AG08395 (cell line): ENCODE data around the gene CKS2.
"Not testable (repeated sequence)": the region's sequence is repeated elsewhere in the genome, so short reads cannot be mapped to it uniquely, and the experiment has no call there.

Experiments used
- DNase-seq: peaks from one replicate; pipeline ENCODE4 v3.0.0; 2012; ENCODE audit warnings: mixed read lengths, low spot score

The CKS2 gene

DNA sequence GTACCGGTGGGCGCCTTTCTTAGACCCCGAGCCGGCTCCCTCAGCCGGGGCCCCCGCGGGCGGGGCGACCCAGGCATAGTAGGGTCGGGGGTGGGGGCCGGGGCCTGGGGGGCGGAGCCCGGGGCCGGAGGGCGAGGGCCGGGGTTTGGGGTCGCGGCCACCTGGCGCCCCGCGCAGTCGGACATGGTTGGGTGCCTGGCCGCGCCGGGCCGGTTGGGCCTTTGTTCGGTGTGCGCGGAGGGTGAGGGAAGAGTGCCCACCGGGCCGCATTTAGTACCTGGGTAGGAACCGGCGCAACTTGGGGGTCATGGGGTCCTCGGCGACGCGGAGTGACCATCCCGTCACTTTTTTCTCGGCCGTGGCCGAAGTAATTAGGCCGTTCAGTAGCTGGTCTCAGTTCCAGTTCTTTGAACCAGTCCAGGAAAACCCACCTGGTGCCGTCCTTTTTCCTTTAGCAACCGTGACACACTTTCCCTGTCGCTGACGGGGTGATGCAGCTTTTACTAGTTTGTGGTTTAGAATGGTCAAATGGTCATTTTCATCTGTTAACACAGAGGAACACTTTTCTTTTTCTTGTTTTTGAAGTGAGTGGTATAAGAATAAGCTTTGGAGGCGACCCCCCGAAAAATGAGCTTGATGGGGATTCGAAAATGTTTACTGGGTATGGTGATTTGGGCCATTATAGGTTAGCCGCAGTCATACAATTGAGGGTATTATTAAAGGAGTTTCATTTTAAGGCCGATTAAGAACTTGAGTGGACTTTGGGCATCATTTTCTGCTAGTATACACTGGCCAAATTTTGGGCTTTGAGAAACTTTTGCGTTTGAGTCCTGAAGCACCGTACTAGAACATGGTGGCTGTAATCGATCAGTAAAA lies 589 bp downstream of the CKS2 start:
- no peak for DNase-seq

- no peak for DNase-seq
Observed at GRCh38 chr9:89312222-89312571, 1.2 kb downstream of the CKS2 start.

GRCh38 chr9:89313842-89314241 lies 2.8 kb downstream of the CKS2 start:
- no peak for DNase-seq

GRCh38 chr9:89314955-89315354 lies 4.0 kb downstream of the CKS2 start:
- no peak for DNase-seq

GRCh38 chr9:89315482-89315881 lies 4.5 kb downstream of the CKS2 start:
- no peak for DNase-seq

GRCh38 chr9:89317282-89317681 lies 6.3 kb downstream of the CKS2 start:
- DNase-seq = no peak

GRCh38 chr9:89318123-89319014 lies 7.4 kb downstream of the CKS2 start, which contains the start of gene SECISBP2:
SECISBP2 (plus strand) TSS chr9:89318500; CDS start chr9:89318577, 77 bp downstream.
- DNase-seq = peak; percentile 94

DNA sequence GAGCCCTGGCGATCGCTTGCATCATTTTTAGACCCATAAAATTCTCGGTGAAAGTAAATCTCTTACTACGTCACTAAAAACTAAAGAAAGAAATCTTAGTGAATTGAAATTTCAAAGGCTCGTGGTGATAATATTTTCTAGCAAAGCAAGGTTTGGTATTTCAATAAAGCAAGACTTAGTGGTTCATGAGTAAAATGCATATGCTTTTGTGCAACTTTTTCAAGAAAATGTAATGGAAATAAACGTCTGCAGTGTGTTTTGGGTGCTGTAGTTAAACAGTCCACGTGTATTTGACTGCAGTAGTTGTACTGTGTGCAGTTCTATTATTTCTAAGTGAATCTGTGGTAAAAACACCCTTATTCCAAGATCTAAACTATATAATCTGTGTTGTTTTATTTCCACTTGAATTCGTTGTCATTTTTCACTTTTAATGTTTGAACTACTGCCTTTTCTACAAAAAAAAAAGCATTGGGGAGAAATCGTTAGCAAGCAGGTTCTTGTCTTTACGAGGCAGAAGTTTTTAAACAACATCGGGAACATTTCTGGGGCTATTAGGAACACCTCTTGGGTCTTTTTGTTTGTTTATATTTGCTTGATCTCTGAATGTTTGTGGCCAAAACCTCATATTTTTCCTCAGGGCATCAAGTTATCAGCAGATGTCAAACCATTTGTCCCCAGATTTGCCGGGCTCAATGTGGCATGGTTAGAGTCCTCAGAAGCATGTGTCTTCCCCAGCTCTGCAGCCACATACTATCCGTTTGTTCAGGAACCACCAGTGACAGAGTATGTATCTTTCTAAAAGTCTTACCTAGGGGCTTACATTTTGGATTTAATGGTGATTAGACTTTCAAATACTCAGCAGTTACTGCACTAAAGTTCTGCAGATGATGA lies 8.3 kb downstream of the CKS2 start:
- no peak for DNase-seq

- no peak for DNase-seq
Observed at GRCh38 chr9:89323390-89323789, 12.4 kb downstream of the CKS2 start.

DNA sequence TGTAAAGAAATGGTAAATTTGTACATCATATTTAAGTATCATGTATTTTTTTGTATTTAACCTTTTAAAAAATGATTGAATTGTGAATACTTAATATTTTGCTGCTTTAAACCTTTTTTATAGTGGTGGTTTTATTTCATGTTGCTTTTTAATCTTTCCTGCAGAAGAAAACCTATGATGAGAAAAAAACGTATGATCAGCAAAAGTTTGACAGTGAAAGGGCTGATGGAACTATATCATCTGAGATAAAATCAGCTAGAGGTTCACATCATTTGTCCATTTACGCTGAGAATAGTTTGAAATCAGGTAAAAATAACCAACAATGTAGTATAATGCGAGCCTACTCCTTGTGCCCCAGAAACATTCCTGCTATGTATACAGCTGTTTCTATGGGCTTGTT lies 14.7 kb downstream of the CKS2 start:
- no peak for DNase-seq

DNA sequence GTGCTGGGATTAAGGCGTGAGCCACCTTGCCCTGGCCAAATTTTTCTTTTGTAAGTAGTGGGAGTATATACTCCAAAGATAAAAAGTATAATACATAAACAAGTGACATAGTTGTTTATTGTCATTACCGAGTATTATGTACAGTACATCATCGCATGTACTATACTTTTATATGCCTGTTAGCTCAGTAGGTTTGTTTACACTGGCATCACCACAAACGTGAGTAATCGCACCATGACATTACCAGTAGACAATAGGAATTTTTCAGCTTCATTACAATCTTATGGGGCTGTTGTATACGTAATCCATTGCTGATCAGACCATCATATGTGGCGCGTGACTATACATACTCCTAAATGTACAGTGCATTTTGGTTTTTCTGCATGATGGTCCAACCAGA lies 17.1 kb downstream of the CKS2 start:
- no peak for DNase-seq

DNA sequence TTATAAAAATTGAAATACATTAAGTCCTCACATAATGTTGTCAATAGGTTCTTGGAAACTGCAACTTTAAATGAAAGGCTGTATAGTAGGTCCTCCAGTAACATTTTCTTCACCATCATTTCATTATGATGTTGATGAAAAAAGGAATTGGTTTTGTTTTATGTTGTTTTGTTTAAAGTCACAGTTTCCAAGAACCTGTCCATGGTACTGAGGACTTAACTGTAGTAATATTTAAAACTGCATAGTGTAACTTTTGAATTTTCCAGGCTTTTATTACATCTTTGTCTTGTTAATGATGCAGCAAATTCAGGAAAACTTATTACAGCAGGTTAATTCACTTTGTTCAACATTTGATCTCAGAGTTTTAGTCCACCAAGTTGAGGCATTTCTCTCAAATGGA lies 18.9 kb downstream of the CKS2 start:
- no peak for DNase-seq

DNA sequence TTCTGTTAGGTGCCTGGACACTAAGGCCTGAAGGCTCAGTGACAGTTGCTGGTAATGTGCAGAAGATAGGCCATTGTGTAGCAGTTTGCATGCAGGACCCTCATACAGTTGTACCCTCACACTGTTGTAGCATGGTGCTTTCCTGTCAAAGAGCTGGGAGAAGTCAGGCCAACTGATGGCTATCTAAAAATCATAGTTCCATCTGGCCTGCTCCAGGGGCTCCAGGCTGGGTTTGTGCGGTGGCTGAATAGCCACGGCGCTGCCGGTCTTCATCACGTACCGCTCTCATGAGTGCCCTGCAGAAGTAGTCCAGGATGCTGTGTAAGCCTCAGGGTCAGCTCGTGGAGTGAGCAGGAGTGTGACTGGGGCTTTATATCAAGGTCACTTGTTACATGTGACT lies 19.5 kb downstream of the CKS2 start:
- no peak for DNase-seq

DNA sequence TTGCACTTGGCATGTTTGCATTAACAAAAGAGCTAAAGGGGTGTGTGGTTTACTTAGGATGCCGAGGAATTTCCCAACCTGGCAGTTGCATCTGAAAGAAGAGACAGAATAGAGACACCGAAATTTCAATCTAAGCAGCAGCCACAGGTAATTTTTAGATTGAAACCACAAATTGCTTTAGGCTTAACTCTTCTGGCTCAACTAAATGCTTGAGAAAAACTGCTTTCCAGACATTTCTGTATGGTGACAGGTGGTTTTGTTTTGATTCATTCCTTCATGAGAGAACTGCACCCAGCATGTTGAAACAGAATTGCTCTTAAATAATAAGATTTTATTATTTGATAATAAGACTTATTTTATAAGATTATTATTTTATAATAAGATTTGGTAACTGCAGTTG lies 28.8 kb downstream of the CKS2 start:
- no peak for DNase-seq

GRCh38 chr9:89340332-89340731 lies 29.3 kb downstream of the CKS2 start:
- DNase-seq = no peak

- no peak for DNase-seq
Observed at GRCh38 chr9:89342213-89342612, 31.2 kb downstream of the CKS2 start.

DNA sequence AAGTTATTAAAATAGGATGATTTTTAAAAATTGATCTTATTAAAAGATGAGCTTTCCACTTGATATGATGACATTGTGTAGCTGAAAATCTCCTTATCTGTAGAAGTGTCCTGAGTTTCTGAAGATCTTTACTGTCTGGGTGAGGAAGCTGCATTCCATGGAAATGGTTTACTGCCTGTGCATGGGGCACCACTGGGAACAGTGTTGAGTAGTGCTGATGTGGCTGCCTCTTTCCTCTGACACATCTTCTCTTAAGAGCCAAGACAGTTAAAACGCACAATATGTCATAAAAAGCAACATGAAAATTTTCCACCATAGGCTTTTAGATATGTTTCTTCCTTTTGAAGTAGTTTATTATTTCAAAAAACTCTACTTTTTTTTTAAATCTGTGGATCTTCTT lies 32.0 kb downstream of the CKS2 start:
- DNase-seq = no peak

DNA sequence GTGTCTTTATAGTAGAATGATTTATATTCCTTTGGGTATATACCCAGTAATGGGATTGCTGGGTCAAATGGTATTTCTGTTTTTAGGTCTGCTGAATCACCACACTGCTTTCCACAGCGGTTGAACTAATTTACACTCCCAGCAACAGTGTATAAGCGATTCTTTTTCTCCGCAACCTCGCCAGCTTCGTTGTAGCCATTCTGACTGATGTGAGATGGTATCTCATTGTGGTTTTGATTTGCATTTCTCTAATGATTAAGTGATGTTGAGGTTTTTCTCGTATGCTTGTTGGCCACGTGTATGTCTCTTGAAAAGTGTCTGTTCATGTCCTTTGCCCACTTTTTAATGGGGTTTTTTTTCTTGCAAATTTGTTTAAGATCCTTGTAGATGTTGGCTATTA lies 32.8 kb downstream of the CKS2 start:
- not testable (repeated sequence) for DNase-seq

DNA sequence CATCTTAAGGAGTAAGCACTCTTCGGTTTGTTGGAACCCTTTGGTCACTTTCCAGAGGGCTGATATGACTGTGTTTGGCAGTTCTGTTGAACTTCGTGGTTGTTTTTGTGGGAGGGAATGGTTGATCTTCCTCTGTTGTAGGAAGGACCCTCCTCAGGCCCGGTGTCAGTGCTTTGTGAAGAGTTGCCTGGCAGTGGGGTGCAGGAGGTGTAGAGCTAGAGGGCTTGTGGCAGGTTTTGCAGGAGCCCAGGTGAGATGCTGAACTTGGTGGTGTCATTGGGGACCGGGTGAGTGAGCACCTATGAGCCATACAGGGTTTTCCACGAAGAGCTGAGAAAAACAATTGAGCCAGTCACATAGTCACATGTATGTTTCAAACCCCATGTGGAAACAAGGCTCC lies 34.5 kb downstream of the CKS2 start:
- DNase-seq = no peak

- DNase-seq = no peak
Observed at GRCh38 chr9:89346696-89347095, 35.7 kb downstream of the CKS2 start.

GRCh38 chr9:89347651-89348050 lies 36.7 kb downstream of the CKS2 start:
- DNase-seq = no peak

- DNase-seq = no peak
Observed at GRCh38 chr9:89349607-89350006, 38.6 kb downstream of the CKS2 start.
